GM12874 (cell line): ENCODE results near the gene BCAP29.

Source experiments
- CTCF ChIP-seq: IDR thresholded peaks from 2 replicates; pipeline ENCODE4 v1.5.1; 2011; ENCODE audit warnings: low read depth, mild to moderate bottlenecking, control low read depth, low read length, moderate library complexity; ENCODE audit not compliant: insufficient read depth

BCAP29 gene

GRCh38 chr7:107613439-107613838 is 33.4 kb downstream of the BCAP29 start:
- no peak for TF ChIP-seq CTCF

- TF ChIP-seq CTCF: no peak
Measured at GRCh38 chr7:107613948-107614347, 33.9 kb downstream of the BCAP29 start.

- TF ChIP-seq CTCF: no peak
Measured at GRCh38 chr7:107614425-107614824, 34.4 kb downstream of the BCAP29 start.

GRCh38 chr7:107615910-107616680 is 36.0 kb downstream of the BCAP29 start:
- no peak for TF ChIP-seq CTCF

- TF ChIP-seq CTCF: no peak
Measured at GRCh38 chr7:107622429-107622828, 42.4 kb downstream of the BCAP29 start.

GRCh38 chr7:107622894-107623293 is 42.8 kb downstream of the BCAP29 start:
- TF ChIP-seq CTCF: no peak

- TF ChIP-seq CTCF: no peak
Measured at GRCh38 chr7:107627002-107627401, 47.0 kb downstream of the BCAP29 start.
